HCT116 (cell line): ENCODE results near the gene MINDY3. TPM values are rescaled to one million over a fixed set of nuclear protein-coding genes. Genes with fewer than 3 reads are reported as not detected.

Experiments used
- ATAC-seq: fragments of 200-7000 bp; cut with Tn5 transposase; 2 replicates; pipeline ENCODE4 v1.9.1; 2020; ENCODE audit warnings: mild to moderate bottlenecking, moderate library complexity
- BruUV-seq: library from RNA; stranded (reverse); fragments of 400-500 nt; replicated peaks from 2 replicates; lab custom pipeline; 2021; lab: Mats Ljungman, UMichigan
- CTCF ChIA-PET: fragments of 300-600 bp; sonication (Branson Sonifier 250); formaldehyde crosslinking; loops from one replicate; lab custom pipeline; 2021; ENCODE audit warnings: antibody characterized with exemption; lab: Charles Lee
- POLR2A ChIA-PET: fragments of 300-600, 350-600 bp; sonication (Branson Sonifier 250); formaldehyde crosslinking; loops from one replicate; lab custom pipeline; 2021; ENCODE audit warnings: antibody characterized with exemption; lab: Charles Lee
- RAD21 ChIA-PET, 2 experiments: fragments of 300-600 bp; sonication (Branson Sonifier 250); formaldehyde crosslinking; loops; one replicate each; lab custom pipeline; 2023; ENCODE audit warnings: low total read pairs in 2 of 2; ENCODE audit not compliant: uncharacterized antibody in 2 of 2, unreplicated experiment in 2 of 2, low non-redundant PET in 1 of 2; lab: Charles Lee
- DNase-seq: peaks from one replicate; pipeline ENCODE4 v3.0.0-alpha.2; 2010; ENCODE audit warnings: low read depth, low spot score
- H2AFZ ChIP-seq: fragments of 200-600 bp; shearing (Covaris generic), sonication (generic); 2 replicates; pipeline ENCODE4 v1.6.1; 2017; ENCODE audit warnings: low read depth, mixed run types, mixed read lengths, antibody characterized with exemption, low read length; ENCODE audit not compliant: poor library complexity, severe bottlenecking
- H3K27ac ChIP-seq: 2 replicates; pipeline ENCODE4 v1.5.1; 2012; ENCODE audit warnings: low read depth, low read length
- H3K27me3 ChIP-seq: fragments of 200-600 bp; sonication (generic); 2 replicates; pipeline ENCODE4 v1.6.1; 2016; ENCODE audit warnings: mixed run types, low read length, mixed read lengths; ENCODE audit not compliant: insufficient read depth
- H3K36me3 ChIP-seq, 2 experiments: fragments of 200-500 bp in 1 of 2; fragments of 200-600 bp in 1 of 2; sonication (Bioruptor generic) in 1 of 2; sonication (generic) in 1 of 2; 2 replicates each; pipeline versions ENCODE4 v1.5.1 to v1.6.1; 2014 to 2016; ENCODE audit warnings: low read length in 2 of 2, inconsistent platforms in 1 of 2, mixed read lengths in 1 of 2, mixed run types in 1 of 2; ENCODE audit not compliant: insufficient read depth in 2 of 2, control insufficient read depth in 1 of 2
- H3K4me1 ChIP-seq, 2 experiments: fragments of 200-600 bp in 1 of 2; sonication (generic) in 1 of 2; 2 replicates each; pipeline versions ENCODE4 v1.5.1 to v1.6.1; 2012 to 2017; ENCODE audit warnings: low read length in 2 of 2, inconsistent platforms in 1 of 2, mild to moderate bottlenecking in 1 of 2, mixed read lengths in 1 of 2, mixed run types in 1 of 2, moderate library complexity in 1 of 2; ENCODE audit not compliant: insufficient read depth in 2 of 2, control insufficient read depth in 1 of 2
- H3K4me2 ChIP-seq: fragments of 200-600 bp; sonication (generic); 2 replicates; pipeline ENCODE4 v1.6.1; 2017; ENCODE audit warnings: mixed run types, low read length, mixed read lengths
- H3K4me3 ChIP-seq, 2 experiments: fragments of 200-600 bp in 1 of 2; sonication (generic) in 1 of 2; replicated peaks in 1 of 2; 2 replicates each; pipeline ENCODE4 v1.5.1; 2011 to 2016; ENCODE audit warnings: low read length in 2 of 2, control low read depth in 1 of 2, low read depth in 1 of 2, mild to moderate bottlenecking in 1 of 2, mixed read lengths in 1 of 2, mixed run types in 1 of 2
- H3K79me2 ChIP-seq: fragments of 200-600 bp; sonication (generic); 2 replicates; pipeline ENCODE4 v1.6.1; 2017; ENCODE audit warnings: mild to moderate bottlenecking, mixed run types, low read length, moderate library complexity, mixed read lengths; ENCODE audit not compliant: insufficient read depth
- H3K9ac ChIP-seq: fragments of 200-600 bp; sonication (generic); 2 replicates; pipeline ENCODE4 v1.6.1; 2016; ENCODE audit warnings: low read length, mixed read lengths
- H3K9me2 ChIP-seq: fragments of 200-600 bp; sonication (generic), shearing (Covaris generic); 2 replicates; pipeline ENCODE4 v1.6.1; 2017; ENCODE audit warnings: mixed run types, mild to moderate bottlenecking, moderate library complexity; ENCODE audit not compliant: insufficient read depth
- H3K9me3 ChIP-seq, 2 experiments: fragments of 200-500 bp in 1 of 2; fragments of 200-600 bp in 1 of 2; sonication (Bioruptor generic) in 1 of 2; sonication (generic) in 1 of 2; 2 replicates each; pipeline ENCODE4 v1.6.1; 2014 to 2017; ENCODE audit warnings: low read length in 2 of 2, mixed read lengths in 2 of 2, inconsistent platforms in 1 of 2, low read depth in 1 of 2, mild to moderate bottlenecking in 1 of 2, mixed run types in 1 of 2, moderate library complexity in 1 of 2; ENCODE audit not compliant: control insufficient read depth in 1 of 2, insufficient read depth in 1 of 2
- H4K20me1 ChIP-seq: fragments of 200-600 bp; sonication (generic), shearing (Covaris generic); 2 replicates; pipeline ENCODE4 v1.6.1; 2017; ENCODE audit warnings: mixed run types, mild to moderate bottlenecking, moderate library complexity; ENCODE audit not compliant: insufficient read depth
- ATF3 ChIP-seq: IDR thresholded peaks from 2 replicates; pipeline ENCODE4 v1.6.1; 2012
- CBX3 ChIP-seq: IDR thresholded peaks from 2 replicates; pipeline ENCODE4 v1.6.1; 2012; ENCODE audit warnings: low read depth
- CEBPB ChIP-seq: IDR thresholded peaks from 2 replicates; pipeline ENCODE4 v1.6.1; 2012; ENCODE audit warnings: low read depth
- ELF1 ChIP-seq: IDR thresholded peaks from 2 replicates; pipeline ENCODE4 v1.6.1; 2012; ENCODE audit warnings: low read depth, borderline replicate concordance
- POLR2A ChIP-seq: IDR thresholded peaks from 2 replicates; pipeline ENCODE4 v1.7.0; 2011; ENCODE audit warnings: borderline replicate concordance; ENCODE audit not compliant: insufficient read depth, insufficient read length; ENCODE audit errors: extremely low read depth
- RAD21 ChIP-seq: IDR thresholded peaks from 2 replicates; pipeline ENCODE4 v1.6.1; 2012; ENCODE audit warnings: low read depth, mild to moderate bottlenecking
- SIN3A ChIP-seq: IDR thresholded peaks from 2 replicates; pipeline ENCODE4 v1.6.1; 2012; ENCODE audit warnings: low read depth
- SRF ChIP-seq: IDR thresholded peaks from 2 replicates; pipeline ENCODE4 v1.6.1; 2012; ENCODE audit warnings: low read depth
- ZBTB33 ChIP-seq: IDR thresholded peaks from 2 replicates; pipeline ENCODE4 v1.6.1; 2011; ENCODE audit warnings: mild to moderate bottlenecking, low read length, moderate library complexity; ENCODE audit not compliant: insufficient replicate concordance; ENCODE audit errors: extremely low read depth
- ZFX ChIP-seq: fragments of 450-650 bp; IDR thresholded peaks from 2 replicates; pipeline ENCODE4 v1.6.1; 2017
- ZNF274 ChIP-seq: fragments of 200-500 bp; sonication (Bioruptor generic); IDR thresholded peaks from 2 replicates; pipeline ENCODE4 v1.6.1; 2014; ENCODE audit warnings: mild to moderate bottlenecking, low read depth, low read length, inconsistent platforms
- intact Hi-C: fragments of 100-400 bp; cut with micrococcal nuclease; formaldehyde crosslinking; loops from 2 replicates; pipeline ENCODE4 v1.10.0; 2022
- total RNA-seq: library from RNA; stranded (reverse); gene quantifications from one replicate; pipeline ENCODE4 v1.2.1, GENCODE V29; 2021; ENCODE audit not compliant: unreplicated experiment
- TF ChIP-seq, protein P1 (sequence below): IDR thresholded peaks from 2 replicates; pipeline ENCODE4 v1.6.1; 2012; ENCODE audit warnings: low read depth
- TF ChIP-seq, protein P2 (sequence below): IDR thresholded peaks from 2 replicates; pipeline ENCODE4 v1.6.1; 2012

The MINDY3 gene
- total RNA-seq, 1 experiment from 2014 or later = 15.5 TPM

DNA sequence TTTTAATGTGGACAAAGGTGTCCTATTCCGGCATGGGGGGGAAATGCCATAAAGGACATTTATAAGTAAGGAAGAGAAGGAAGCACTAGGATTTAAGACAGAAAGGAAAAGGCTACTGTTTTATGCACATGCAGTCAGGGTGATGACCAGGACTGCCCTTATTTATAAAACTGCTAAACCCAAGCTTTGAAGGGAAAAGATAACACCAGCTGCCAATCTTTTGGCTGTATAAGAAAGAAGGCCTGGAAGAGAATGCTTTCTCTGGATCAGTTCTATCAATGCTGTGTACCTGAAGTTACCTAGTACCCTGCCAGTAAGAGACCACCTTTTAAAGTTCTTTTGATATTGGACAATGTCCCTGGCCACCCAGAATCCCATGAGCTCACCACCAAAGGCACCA, 59.2 kb downstream of the MINDY3 start:
- Histone ChIP-seq H3K9me2 (no peaks in the 10 kb centered on the region), H3K9me3 (peaks cover 0 to 6% of the 10 kb centered on the region in 2 experiments; a peak in 1 of 4 replicates), H3K9ac (no peak overlapping the region), H3K4me1 (no peaks in the 10 kb centered on the region), H3K4me3 (no peak overlapping the region), H4K20me1 (no peaks in the 10 kb centered on the region), H3K36me3 (no peaks in the 10 kb centered on the region), H2AFZ (no peak overlapping the region), H3K27ac (no peak overlapping the region), H3K27me3 (no peaks in the 10 kb centered on the region), H3K4me2 (no peak overlapping the region), H3K79me2 (no peaks in the 10 kb centered on the region)
- DNase-seq (no peak), ATAC-seq (no peak)
- RAD21 ChIA-PET = no interaction called here
- POLR2A ChIA-PET = no interaction called here
- BruUV-seq = no TSS peak
- CTCF ChIA-PET = no interaction called here
- intact Hi-C loops = no loop called here
- no peak for TF ChIP-seq ZBTB33
- TF ChIP-seq ZFX = no peak
- no peak for TF ChIP-seq SRF
- TF ChIP-seq CEBPB = no peak
- TF ChIP-seq CBX3 = no peak
- TF ChIP-seq SIN3A = no peak
- TF ChIP-seq, protein P1, sequence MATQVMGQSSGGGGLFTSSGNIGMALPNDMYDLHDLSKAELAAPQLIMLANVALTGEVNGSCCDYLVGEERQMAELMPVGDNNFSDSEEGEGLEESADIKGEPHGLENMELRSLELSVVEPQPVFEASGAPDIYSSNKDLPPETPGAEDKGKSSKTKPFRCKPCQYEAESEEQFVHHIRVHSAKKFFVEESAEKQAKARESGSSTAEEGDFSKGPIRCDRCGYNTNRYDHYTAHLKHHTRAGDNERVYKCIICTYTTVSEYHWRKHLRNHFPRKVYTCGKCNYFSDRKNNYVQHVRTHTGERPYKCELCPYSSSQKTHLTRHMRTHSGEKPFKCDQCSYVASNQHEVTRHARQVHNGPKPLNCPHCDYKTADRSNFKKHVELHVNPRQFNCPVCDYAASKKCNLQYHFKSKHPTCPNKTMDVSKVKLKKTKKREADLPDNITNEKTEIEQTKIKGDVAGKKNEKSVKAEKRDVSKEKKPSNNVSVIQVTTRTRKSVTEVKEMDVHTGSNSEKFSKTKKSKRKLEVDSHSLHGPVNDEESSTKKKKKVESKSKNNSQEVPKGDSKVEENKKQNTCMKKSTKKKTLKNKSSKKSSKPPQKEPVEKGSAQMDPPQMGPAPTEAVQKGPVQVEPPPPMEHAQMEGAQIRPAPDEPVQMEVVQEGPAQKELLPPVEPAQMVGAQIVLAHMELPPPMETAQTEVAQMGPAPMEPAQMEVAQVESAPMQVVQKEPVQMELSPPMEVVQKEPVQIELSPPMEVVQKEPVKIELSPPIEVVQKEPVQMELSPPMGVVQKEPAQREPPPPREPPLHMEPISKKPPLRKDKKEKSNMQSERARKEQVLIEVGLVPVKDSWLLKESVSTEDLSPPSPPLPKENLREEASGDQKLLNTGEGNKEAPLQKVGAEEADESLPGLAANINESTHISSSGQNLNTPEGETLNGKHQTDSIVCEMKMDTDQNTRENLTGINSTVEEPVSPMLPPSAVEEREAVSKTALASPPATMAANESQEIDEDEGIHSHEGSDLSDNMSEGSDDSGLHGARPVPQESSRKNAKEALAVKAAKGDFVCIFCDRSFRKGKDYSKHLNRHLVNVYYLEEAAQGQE = no peak
- TF ChIP-seq RAD21 = no peak
- no peak for TF ChIP-seq POLR2A
- no peak for TF ChIP-seq ELF1
- no peak for TF ChIP-seq ATF3
- TF ChIP-seq ZNF274 = no peak
- TF ChIP-seq, protein P2, sequence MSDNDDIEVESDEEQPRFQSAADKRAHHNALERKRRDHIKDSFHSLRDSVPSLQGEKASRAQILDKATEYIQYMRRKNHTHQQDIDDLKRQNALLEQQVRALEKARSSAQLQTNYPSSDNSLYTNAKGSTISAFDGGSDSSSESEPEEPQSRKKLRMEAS = no peak
